Measurements from ENCODE around the gene DNAH1.
"Not testable (repeated sequence)": the region's sequence is repeated elsewhere in the genome, so short reads cannot be mapped to it uniquely, and the experiment has no call there.

The DNAH1 gene

GRCh38 chr3:52313774-52314188, 2.3 kb upstream of the DNAH1 start:
- no peak for DNase-seq

GRCh38 chr3:52314489-52314888, 1.6 kb upstream of the DNAH1 start:
- no peak for DNase-seq

GRCh38 chr3:52315006-52315405, 1.1 kb upstream of the DNAH1 start:
- DNase-seq, result no peak

GRCh38 chr3:52317208-52318000, 1.3 kb downstream of the DNAH1 start:
- peak; percentile 57 for DNase-seq

GRCh38 chr3:52318186-52318816, 2.2 kb downstream of the DNAH1 start:
- DNase-seq, result no peak

- no peak for DNase-seq
Measured at GRCh38 chr3:52319921-52320595, 3.9 kb downstream of the DNAH1 start.

- no peak for DNase-seq
Measured at GRCh38 chr3:52321481-52321880, 5.4 kb downstream of the DNAH1 start.

- no peak for DNase-seq
Measured at GRCh38 chr3:52322466-52322865, 6.3 kb downstream of the DNAH1 start.

- DNase-seq, result no peak
Measured at GRCh38 chr3:52323526-52324295, 7.6 kb downstream of the DNAH1 start.

GRCh38 chr3:52324676-52325075, 8.6 kb downstream of the DNAH1 start:
- DNase-seq, result no peak

- DNase-seq, result no peak
Measured at GRCh38 chr3:52325686-52326085, 9.6 kb downstream of the DNAH1 start.

- DNase-seq, result no peak
Measured at GRCh38 chr3:52326976-52327375, 10.9 kb downstream of the DNAH1 start.

GRCh38 chr3:52327486-52328290, 11.6 kb downstream of the DNAH1 start:
- no peak for DNase-seq

GRCh38 chr3:52328536-52329080, 12.5 kb downstream of the DNAH1 start:
- DNase-seq, result no peak

GRCh38 chr3:52330194-52330805, 14.2 kb downstream of the DNAH1 start:
- DNase-seq, result no peak

- no peak for DNase-seq
Measured at GRCh38 chr3:52331091-52331490, 15.0 kb downstream of the DNAH1 start.

GRCh38 chr3:52331906-52332305, 15.8 kb downstream of the DNAH1 start:
- DNase-seq, result no peak

- no peak for DNase-seq
Measured at GRCh38 chr3:52333869-52334557, 17.9 kb downstream of the DNAH1 start.

- DNase-seq, result not testable (repeated sequence)
Measured at GRCh38 chr3:52338131-52338530, 22.0 kb downstream of the DNAH1 start.

GRCh38 chr3:52339612-52340011, 23.5 kb downstream of the DNAH1 start:
- no peak for DNase-seq

GRCh38 chr3:52341123-52341522, 25.0 kb downstream of the DNAH1 start:
- DNase-seq, result no peak
